Ascending aorta (tissue), 2 donors: ENCODE data around the gene LYPD3. TPM values are rescaled to one million over a fixed set of nuclear protein-coding genes. Genes with fewer than 3 reads are reported as not detected.

Experiments
- DNase-seq, 2 donors: peaks; one replicate each; pipeline ENCODE4 v3.0.0-alpha.2; 2019; ENCODE audit warnings: low spot score in 2 of 2
- H3K27ac ChIP-seq, 2 donors: fragments of 200-600 bp; sonication (generic); one replicate each; pipeline ENCODE4 v1.5.1; 2016 to 2017; ENCODE audit warnings: mild to moderate bottlenecking in 1 of 2
- H3K27me3 ChIP-seq: fragments of 200-600 bp; sonication (generic); one replicate; pipeline ENCODE4 v1.5.1; 2017
- H3K36me3 ChIP-seq, 2 donors: fragments of 200-600 bp; sonication (generic); one replicate each; pipeline ENCODE4 v1.5.1; 2016
- H3K4me1 ChIP-seq, 2 donors: fragments of 200-600 bp; sonication (generic); one replicate each; pipeline ENCODE4 v1.5.1; 2016 to 2017; ENCODE audit warnings: mild to moderate bottlenecking in 1 of 2
- H3K4me3 ChIP-seq, 2 donors: fragments of 200-600 bp; sonication (generic); one replicate each; pipeline ENCODE4 v1.5.1; 2016 to 2017; ENCODE audit warnings: mild to moderate bottlenecking in 1 of 2
- H3K9me3 ChIP-seq, 2 donors: fragments of 200-600 bp; sonication (generic); one replicate each; pipeline ENCODE4 v1.5.1; 2016
- CTCF ChIP-seq, 3 experiments: fragments of 200-600 bp in 2 of 3; fragments of 450-650 bp in 1 of 3; sonication (generic) in 2 of 3; IDR thresholded peaks; one replicate each; pipeline ENCODE4 v1.5.1; 2016 to 2019; ENCODE audit warnings: antibody characterized with exemption in 3 of 3, mild to moderate bottlenecking in 1 of 3, moderate library complexity in 1 of 3
- intact Hi-C: fragments of 100-400 bp; cut with DNase I; formaldehyde crosslinking; loops from one replicate; pipeline ENCODE4 v1.15.1; 2023
- total RNA-seq: library from RNA; depleted of rRNA; stranded (reverse); fragments of >200 nt; gene quantifications from one replicate; pipeline ENCODE4 v1.1.0, GENCODE V29; 2016

Gene LYPD3
- total RNA-seq, 1 donor from 2014 or later: not detected

- intact Hi-C loops: no loop called here
- Histone ChIP-seq H3K27me3 (no peaks in the 10 kb centered on the region), H3K36me3 (peaks cover 4% of the 10 kb centered on the region in 2 donors), H3K27ac (no peak overlapping the region), H3K9me3 (no peaks in the 10 kb centered on the region), H3K4me3 (no peak overlapping the region), H3K4me1 (no peaks in the 10 kb centered on the region)
- TF ChIP-seq CTCF (IDR thresholded peaks at IDR 0.05): no peak
- DNase-seq: no peak
Observed at GRCh38 chr19:43483281-43483680, 17.9 kb upstream of the LYPD3 start.

GRCh38 chr19:43482193-43482592 lies 16.8 kb upstream of the LYPD3 start:
- intact Hi-C loops: no loop called here
- Histone ChIP-seq H3K27ac (no peak overlapping the region), H3K9me3 (no peaks in the 10 kb centered on the region), H3K36me3 (peaks cover 4% of the 10 kb centered on the region in 2 donors), H3K4me3 (no peak overlapping the region), H3K4me1 (no peaks in the 10 kb centered on the region), H3K27me3 (no peaks in the 10 kb centered on the region)
- DNase-seq: no peak
- TF ChIP-seq CTCF (IDR thresholded peaks at IDR 0.05): no peak

GRCh38 chr19:43481701-43482100 lies 16.3 kb upstream of the LYPD3 start:
- H3K9me3 ChIP-seq: no peaks in the 10 kb centered on the region
- intact Hi-C loops: no loop called here
- no peak overlapping the region for H3K4me3 ChIP-seq
- H3K36me3 ChIP-seq: peaks cover 4% of the 10 kb centered on the region in 2 donors
- no peaks in the 10 kb centered on the region for H3K4me1 ChIP-seq
- no peak for DNase-seq
- H3K27me3 ChIP-seq: no peaks in the 10 kb centered on the region
- TF ChIP-seq CTCF (IDR thresholded peaks at IDR 0.05): no peak
- H3K27ac ChIP-seq: no peak overlapping the region

GRCh38 chr19:43480574-43480973 lies 15.2 kb upstream of the LYPD3 start:
- H3K27me3 ChIP-seq: no peaks in the 10 kb centered on the region
- peaks cover 4% of the 10 kb centered on the region in 2 donors for H3K36me3 ChIP-seq
- peaks cover 0 to under 1% of the 10 kb centered on the region in 2 donors for H3K4me1 ChIP-seq
- H3K4me3 ChIP-seq: no peak overlapping the region
- H3K27ac ChIP-seq: no peak overlapping the region
- no peak for DNase-seq
- no peak for TF ChIP-seq CTCF (IDR thresholded peaks at IDR 0.05)
- H3K9me3 ChIP-seq: no peaks in the 10 kb centered on the region
- intact Hi-C loops: no loop called here

GRCh38 chr19:43479961-43480561 lies 14.7 kb upstream of the LYPD3 start:
- no peak for DNase-seq
- intact Hi-C loops: no loop called here
- no peak overlapping the region for H3K4me3 ChIP-seq
- no peaks in the 10 kb centered on the region for H3K27me3 ChIP-seq
- no peak for TF ChIP-seq CTCF (IDR thresholded peaks at IDR 0.05)
- H3K27ac ChIP-seq: no peak overlapping the region
- peaks cover 0 to 3% of the 10 kb centered on the region in 2 donors for H3K4me1 ChIP-seq
- peaks cover 4% of the 10 kb centered on the region in 2 donors for H3K36me3 ChIP-seq
- no peaks in the 10 kb centered on the region for H3K9me3 ChIP-seq

- no peak for TF ChIP-seq CTCF (IDR thresholded peaks at IDR 0.05)
- H3K27ac ChIP-seq: no peak overlapping the region
- DNase-seq: no peak
- H3K4me3 ChIP-seq: no peak overlapping the region
- no peaks in the 10 kb centered on the region for H3K27me3 ChIP-seq
- H3K36me3 ChIP-seq: peaks cover 4% of the 10 kb centered on the region in 2 donors
- no peaks in the 10 kb centered on the region for H3K9me3 ChIP-seq
- intact Hi-C loops: no loop called here
- peaks cover 0 to 7% of the 10 kb centered on the region in 2 donors for H3K4me1 ChIP-seq
Observed at GRCh38 chr19:43479226-43479625, 13.8 kb upstream of the LYPD3 start.
